K562 (cell line): Measurements from ENCODE around the gene IDUA. TPM values are rescaled to one million over a fixed set of nuclear protein-coding genes. Genes with fewer than 3 reads are reported as not detected.

ENCODE experiments used
- FOXJ3 ChIP-seq: sonication (generic); formaldehyde crosslinking; IDR thresholded peaks from 2 replicates; pipeline ENCODE4 v1.4.0; 2020; ENCODE audit warnings: mild to moderate bottlenecking, missing genetic modification reagents
- KAT2B ChIP-seq: IDR thresholded peaks from one replicate; pipeline ENCODE4 v1.6.1; 2012; ENCODE audit warnings: low read depth, mild to moderate bottlenecking, control low read depth, inconsistent platforms, low read length, moderate library complexity
- MAFG ChIP-seq: fragments of 450-650 bp; conservative IDR thresholded peaks from 2 replicates; pipeline ENCODE4 v1.6.1; 2016; ENCODE audit warnings: missing genetic modification characterization, missing compliant biosample characterization
- MTA3 ChIP-seq: fragments of 450-650 bp; formaldehyde crosslinking; IDR thresholded peaks from 2 replicates; pipeline ENCODE4 v1.6.1; 2017; ENCODE audit warnings: mild to moderate bottlenecking, borderline replicate concordance
- PHB ChIP-seq: fragments of 250-450 bp; sonication (Bioruptor Pico); IDR thresholded peaks from 2 replicates; pipeline ENCODE4 v1.5.0; 2021
- ZBTB1 ChIP-seq: sonication (generic); formaldehyde crosslinking; IDR thresholded peaks from 2 replicates; pipeline ENCODE4 v1.8.1; 2023; ENCODE audit warnings: missing genetic modification reagents, low read depth, mild to moderate bottlenecking, borderline replicate concordance
- ZNF764 ChIP-seq: fragments of 250-450 bp; sonication (Bioruptor Pico); IDR thresholded peaks from 2 replicates; pipeline ENCODE4 v1.4.0; 2020; ENCODE audit warnings: low read depth, mild to moderate bottlenecking, moderate library complexity
- polyA plus RNA-seq, 8 experiments: library from polyadenylated mRNA; depleted of rRNA in 4 of 8; stranded (reverse) in 5 of 8; unstranded in 3 of 8; fragments of >200 nt; fragmentation: Nextera tagmentation in 2 of 8; fragmentation: Illumina TruSeq in 1 of 8; extraction: Ambion mirVana in 2 of 8; extraction: Trizol in 1 of 8; gene quantifications; 2 replicates each; pipeline versions ENCODE4 v1.2.1 to v1.2.3, GENCODE V29; 2011 to 2014; ENCODE audit warnings: inconsistent platforms in 1 of 8, missing spikeins in 1 of 8
- total RNA-seq, 7 experiments: library from RNA; depleted of rRNA in 6 of 7; stranded (reverse); fragments of >200 nt in 6 of 7; fragmentation: Illumina TruSeq in 2 of 7; extraction: Trizol in 2 of 7; gene quantifications; 2 replicates each; pipeline versions ENCODE4 v1.2.1 to v1.2.3, GENCODE V29; 2011 to 2021; ENCODE audit warnings: low replicate concordance in 1 of 7
- TF ChIP-seq, protein P1 (sequence below): sonication (generic); formaldehyde crosslinking; IDR thresholded peaks from 2 replicates; pipeline ENCODE4 v1.8.0; 2023; ENCODE audit warnings: mild to moderate bottlenecking, missing genetic modification reagents
- TF ChIP-seq, protein P2 (sequence below): sonication (generic); formaldehyde crosslinking; IDR thresholded peaks from 2 replicates; pipeline ENCODE4 v1.8.0; 2022; ENCODE audit warnings: mild to moderate bottlenecking, missing genetic modification reagents
- TF ChIP-seq, protein P3 (sequence below): fragments of 250-450 bp; sonication (Bioruptor Pico); IDR thresholded peaks from 2 replicates; pipeline ENCODE4 v1.4.0; 2020; ENCODE audit warnings: mild to moderate bottlenecking, moderate library complexity

Gene IDUA
- total and polyA plus RNA-seq, 9 of the 15 experiments (the other 6 are each of a cell fraction or from before 2014, with no cell fraction given) = 0.04 to 16.1 (median 1.2) TPM

DNA sequence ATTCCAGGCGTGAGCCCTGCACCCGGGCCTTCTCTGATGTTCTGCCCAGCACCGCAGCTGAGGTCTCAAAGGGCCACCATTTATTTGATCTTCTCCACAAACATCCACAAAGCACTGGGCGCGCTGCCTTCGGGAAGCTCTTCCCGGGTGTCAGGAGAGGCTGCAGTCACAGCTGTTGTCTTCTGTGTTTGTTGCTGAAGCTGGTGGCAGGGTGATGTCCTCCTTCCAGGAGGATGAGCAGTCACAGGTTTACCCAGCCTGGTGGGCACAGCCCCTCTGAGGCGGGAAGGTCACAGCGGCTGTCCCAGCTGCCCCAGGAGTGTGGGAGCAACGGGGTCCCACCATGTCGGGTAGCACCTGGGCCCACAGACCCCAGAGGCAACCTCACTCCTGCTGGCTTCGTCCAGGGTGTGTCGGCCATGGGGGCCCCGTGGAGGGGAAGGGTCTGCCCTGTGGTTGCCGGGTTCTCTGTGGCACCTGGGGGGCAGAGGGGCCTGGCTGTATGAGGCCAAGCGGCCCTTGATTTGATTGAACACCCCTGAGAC, 52.2 kb downstream of the IDUA start (continued):
- TF ChIP-seq, protein P1, sequence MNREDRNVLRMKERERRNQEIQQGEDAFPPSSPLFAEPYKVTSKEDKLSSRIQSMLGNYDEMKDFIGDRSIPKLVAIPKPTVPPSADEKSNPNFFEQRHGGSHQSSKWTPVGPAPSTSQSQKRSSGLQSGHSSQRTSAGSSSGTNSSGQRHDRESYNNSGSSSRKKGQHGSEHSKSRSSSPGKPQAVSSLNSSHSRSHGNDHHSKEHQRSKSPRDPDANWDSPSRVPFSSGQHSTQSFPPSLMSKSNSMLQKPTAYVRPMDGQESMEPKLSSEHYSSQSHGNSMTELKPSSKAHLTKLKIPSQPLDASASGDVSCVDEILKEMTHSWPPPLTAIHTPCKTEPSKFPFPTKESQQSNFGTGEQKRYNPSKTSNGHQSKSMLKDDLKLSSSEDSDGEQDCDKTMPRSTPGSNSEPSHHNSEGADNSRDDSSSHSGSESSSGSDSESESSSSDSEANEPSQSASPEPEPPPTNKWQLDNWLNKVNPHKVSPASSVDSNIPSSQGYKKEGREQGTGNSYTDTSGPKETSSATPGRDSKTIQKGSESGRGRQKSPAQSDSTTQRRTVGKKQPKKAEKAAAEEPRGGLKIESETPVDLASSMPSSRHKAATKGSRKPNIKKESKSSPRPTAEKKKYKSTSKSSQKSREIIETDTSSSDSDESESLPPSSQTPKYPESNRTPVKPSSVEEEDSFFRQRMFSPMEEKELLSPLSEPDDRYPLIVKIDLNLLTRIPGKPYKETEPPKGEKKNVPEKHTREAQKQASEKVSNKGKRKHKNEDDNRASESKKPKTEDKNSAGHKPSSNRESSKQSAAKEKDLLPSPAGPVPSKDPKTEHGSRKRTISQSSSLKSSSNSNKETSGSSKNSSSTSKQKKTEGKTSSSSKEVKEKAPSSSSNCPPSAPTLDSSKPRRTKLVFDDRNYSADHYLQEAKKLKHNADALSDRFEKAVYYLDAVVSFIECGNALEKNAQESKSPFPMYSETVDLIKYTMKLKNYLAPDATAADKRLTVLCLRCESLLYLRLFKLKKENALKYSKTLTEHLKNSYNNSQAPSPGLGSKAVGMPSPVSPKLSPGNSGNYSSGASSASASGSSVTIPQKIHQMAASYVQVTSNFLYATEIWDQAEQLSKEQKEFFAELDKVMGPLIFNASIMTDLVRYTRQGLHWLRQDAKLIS (CRISPR knock-in tag) = 0 out of 2 replicates have a peak, but pooled peaks have one; percentile 12
- TF ChIP-seq KAT2B (no peak), ZBTB1 (CRISPR knock-in tag) (no peak), FOXJ3 (CRISPR knock-in tag) (no peak), PHB (no peak), MAFG (no peak), MTA3 (no peak), ZNF764 (CRISPR knock-in tag) (no peak)
- TF ChIP-seq, protein P2, sequence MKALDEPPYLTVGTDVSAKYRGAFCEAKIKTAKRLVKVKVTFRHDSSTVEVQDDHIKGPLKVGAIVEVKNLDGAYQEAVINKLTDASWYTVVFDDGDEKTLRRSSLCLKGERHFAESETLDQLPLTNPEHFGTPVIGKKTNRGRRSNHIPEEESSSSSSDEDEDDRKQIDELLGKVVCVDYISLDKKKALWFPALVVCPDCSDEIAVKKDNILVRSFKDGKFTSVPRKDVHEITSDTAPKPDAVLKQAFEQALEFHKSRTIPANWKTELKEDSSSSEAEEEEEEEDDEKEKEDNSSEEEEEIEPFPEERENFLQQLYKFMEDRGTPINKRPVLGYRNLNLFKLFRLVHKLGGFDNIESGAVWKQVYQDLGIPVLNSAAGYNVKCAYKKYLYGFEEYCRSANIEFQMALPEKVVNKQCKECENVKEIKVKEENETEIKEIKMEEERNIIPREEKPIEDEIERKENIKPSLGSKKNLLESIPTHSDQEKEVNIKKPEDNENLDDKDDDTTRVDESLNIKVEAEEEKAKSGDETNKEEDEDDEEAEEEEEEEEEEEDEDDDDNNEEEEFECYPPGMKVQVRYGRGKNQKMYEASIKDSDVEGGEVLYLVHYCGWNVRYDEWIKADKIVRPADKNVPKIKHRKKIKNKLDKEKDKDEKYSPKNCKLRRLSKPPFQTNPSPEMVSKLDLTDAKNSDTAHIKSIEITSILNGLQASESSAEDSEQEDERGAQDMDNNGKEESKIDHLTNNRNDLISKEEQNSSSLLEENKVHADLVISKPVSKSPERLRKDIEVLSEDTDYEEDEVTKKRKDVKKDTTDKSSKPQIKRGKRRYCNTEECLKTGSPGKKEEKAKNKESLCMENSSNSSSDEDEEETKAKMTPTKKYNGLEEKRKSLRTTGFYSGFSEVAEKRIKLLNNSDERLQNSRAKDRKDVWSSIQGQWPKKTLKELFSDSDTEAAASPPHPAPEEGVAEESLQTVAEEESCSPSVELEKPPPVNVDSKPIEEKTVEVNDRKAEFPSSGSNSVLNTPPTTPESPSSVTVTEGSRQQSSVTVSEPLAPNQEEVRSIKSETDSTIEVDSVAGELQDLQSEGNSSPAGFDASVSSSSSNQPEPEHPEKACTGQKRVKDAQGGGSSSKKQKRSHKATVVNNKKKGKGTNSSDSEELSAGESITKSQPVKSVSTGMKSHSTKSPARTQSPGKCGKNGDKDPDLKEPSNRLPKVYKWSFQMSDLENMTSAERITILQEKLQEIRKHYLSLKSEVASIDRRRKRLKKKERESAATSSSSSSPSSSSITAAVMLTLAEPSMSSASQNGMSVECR = no peak
- TF ChIP-seq, protein P3, sequence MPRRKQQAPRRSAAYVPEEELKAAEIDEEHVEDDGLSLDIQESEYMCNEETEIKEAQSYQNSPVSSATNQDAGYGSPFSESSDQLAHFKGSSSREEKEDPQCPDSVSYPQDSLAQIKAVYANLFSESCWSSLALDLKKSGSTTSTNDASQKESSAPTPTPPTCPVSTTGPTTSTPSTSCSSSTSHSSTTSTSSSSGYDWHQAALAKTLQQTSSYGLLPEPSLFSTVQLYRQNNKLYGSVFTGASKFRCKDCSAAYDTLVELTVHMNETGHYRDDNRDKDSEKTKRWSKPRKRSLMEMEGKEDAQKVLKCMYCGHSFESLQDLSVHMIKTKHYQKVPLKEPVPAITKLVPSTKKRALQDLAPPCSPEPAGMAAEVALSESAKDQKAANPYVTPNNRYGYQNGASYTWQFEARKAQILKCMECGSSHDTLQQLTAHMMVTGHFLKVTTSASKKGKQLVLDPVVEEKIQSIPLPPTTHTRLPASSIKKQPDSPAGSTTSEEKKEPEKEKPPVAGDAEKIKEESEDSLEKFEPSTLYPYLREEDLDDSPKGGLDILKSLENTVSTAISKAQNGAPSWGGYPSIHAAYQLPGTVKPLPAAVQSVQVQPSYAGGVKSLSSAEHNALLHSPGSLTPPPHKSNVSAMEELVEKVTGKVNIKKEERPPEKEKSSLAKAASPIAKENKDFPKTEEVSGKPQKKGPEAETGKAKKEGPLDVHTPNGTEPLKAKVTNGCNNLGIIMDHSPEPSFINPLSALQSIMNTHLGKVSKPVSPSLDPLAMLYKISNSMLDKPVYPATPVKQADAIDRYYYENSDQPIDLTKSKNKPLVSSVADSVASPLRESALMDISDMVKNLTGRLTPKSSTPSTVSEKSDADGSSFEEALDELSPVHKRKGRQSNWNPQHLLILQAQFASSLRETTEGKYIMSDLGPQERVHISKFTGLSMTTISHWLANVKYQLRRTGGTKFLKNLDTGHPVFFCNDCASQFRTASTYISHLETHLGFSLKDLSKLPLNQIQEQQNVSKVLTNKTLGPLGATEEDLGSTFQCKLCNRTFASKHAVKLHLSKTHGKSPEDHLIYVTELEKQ = no peak
